22Rv1 (cell line): ENCODE data around the gene CHD9.

ENCODE experiments used
- CTCF ChIP-seq: fragments of 450-650 bp; IDR thresholded peaks from 2 replicates; pipeline ENCODE4 v1.5.1; 2017; ENCODE audit warnings: mild to moderate bottlenecking
- ZFX ChIP-seq: fragments of 450-650 bp; IDR thresholded peaks from 2 replicates; pipeline ENCODE4 v1.6.1; 2017; ENCODE audit warnings: antibody characterized with exemption, borderline replicate concordance

DNA sequence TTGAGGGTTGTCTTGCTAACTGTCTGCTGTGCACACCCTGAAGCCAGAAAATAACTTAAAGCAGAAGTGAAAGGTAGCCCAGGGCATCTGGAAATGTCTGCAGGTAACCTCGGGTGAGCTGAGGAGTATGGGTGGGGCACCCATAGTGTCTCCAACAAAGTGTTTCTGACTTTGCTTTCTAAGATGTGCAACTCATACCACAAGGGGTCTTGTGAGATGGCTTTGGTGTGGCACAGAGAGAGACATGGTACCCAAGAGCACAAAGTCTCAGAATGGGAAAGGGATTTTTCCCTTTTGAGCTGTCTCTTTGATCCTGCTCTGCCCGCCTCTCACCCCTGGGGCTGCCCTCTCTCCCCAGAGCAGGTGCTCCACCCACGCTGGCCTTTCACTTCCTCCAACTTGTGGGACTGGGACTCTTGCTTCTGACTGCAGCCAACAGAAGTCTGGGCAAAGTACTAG, 6.9 kb downstream of the CHD9 start:
- no peak for TF ChIP-seq CTCF
- TF ChIP-seq ZFX: no peak
